ENCODE data around the gene XK. TPM values are rescaled to one million over a fixed set of nuclear protein-coding genes. Genes with fewer than 3 reads are reported as not detected.

The XK gene
- total RNA-seq, 1 experiment from 2014 or later: 11.3 TPM

DNA sequence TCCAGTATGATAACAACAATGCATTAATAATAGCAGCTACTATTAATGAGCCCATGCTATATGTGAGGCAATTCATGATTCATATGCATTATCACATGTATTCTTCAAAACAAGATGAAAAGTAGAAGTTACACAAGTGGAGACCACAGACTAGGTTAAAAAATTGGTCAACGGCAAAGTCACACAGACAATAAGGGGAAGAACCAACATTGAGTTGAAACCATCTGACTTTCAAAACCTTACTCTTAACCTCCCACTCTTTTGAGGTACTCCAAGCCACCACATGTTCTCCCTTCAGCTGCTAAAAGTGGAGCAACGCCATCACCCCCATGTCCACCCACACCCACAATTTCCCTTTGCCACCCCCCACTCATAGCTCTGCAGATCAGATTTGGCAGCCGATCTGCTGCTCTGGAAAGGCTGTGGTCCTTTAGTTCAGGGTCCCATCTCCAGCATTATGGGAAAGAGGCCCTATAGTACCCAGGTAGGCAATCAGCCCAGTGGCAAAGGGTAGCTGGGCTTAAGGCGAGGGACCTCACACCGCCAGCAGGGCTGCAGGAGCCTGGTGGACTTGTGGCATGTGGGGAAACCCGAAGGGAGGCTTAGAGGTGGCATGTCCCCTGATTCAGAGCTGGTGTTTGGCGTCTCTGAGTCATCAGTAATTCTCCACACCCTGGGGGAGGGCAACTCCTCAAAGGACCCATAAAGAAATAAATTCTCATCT lies 60.8 kb downstream of the XK start:
- peak; percentile 7 for DNase-seq

DNA sequence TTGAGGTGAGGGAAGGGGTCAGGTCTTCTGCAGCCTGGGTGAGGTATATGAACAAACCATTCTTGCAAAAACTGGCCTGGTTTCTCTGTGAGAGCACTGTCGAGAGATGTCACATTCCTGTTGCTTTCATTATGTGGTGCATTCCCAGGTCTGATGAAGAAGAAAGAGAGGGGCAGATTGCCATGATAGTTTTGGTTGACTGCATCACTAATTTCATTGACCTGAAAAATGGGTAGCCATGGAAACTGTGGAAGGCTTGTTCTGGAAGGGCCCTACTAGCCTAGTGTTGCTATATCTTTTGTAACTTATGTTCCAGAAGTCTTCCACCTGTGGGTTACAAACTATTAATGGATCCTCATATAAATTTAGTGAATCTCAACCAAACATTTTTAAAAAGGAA lies 61.4 kb downstream of the XK start:
- no TSS peak for BruUV-seq (replicated peaks)
- Mint-ChIP-seq H3K4me1 (ENCODE audit: low read depth, unreplicated experiment) (peaks cover 17% of the 10 kb centered on the region), H3K36me3 (ENCODE audit: insufficient read depth, unreplicated experiment) (peaks cover 6% of the 10 kb centered on the region), H3K27ac (ENCODE audit: unreplicated experiment) (no peak overlapping the region), H3K27me3 (ENCODE audit: unreplicated experiment) (no peaks in the 10 kb centered on the region), H3K9me3 (ENCODE audit: low read depth, unreplicated experiment) (no peaks in the 10 kb centered on the region), H3K4me3 (ENCODE audit: low read depth, unreplicated experiment) (no peak overlapping the region)
- CTCF ChIA-PET: interaction anchor here (2.3 kb wide), 1 partner anchor 78 kb away, joined by 23 read pairs; no protein-coding TSS in a partner anchor
- TF ChIP-seq, protein P1, sequence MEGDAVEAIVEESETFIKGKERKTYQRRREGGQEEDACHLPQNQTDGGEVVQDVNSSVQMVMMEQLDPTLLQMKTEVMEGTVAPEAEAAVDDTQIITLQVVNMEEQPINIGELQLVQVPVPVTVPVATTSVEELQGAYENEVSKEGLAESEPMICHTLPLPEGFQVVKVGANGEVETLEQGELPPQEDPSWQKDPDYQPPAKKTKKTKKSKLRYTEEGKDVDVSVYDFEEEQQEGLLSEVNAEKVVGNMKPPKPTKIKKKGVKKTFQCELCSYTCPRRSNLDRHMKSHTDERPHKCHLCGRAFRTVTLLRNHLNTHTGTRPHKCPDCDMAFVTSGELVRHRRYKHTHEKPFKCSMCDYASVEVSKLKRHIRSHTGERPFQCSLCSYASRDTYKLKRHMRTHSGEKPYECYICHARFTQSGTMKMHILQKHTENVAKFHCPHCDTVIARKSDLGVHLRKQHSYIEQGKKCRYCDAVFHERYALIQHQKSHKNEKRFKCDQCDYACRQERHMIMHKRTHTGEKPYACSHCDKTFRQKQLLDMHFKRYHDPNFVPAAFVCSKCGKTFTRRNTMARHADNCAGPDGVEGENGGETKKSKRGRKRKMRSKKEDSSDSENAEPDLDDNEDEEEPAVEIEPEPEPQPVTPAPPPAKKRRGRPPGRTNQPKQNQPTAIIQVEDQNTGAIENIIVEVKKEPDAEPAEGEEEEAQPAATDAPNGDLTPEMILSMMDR (IDR thresholded peaks at IDR 0.05; ENCODE audit: unreplicated experiment): no peak
- no peak for DNase-seq
- intact Hi-C loops (cut with micrococcal nuclease; ENCODE audit: unreplicated experiment): loop anchor here (5.0 kb wide), 1 partner anchor 160 kb away; no protein-coding TSS in a partner anchor

More for the DNA sequence above, 60.8 kb downstream of the XK start:
- Mint-ChIP-seq H3K4me1 (ENCODE audit: low read depth, unreplicated experiment) (peaks cover 17% of the 10 kb centered on the region), H3K27ac (ENCODE audit: unreplicated experiment) (no peak overlapping the region), H3K4me3 (ENCODE audit: low read depth, unreplicated experiment) (no peak overlapping the region), H3K27me3 (ENCODE audit: unreplicated experiment) (no peaks in the 10 kb centered on the region), H3K36me3 (ENCODE audit: insufficient read depth, unreplicated experiment) (peaks cover 6% of the 10 kb centered on the region), H3K9me3 (ENCODE audit: low read depth, unreplicated experiment) (no peaks in the 10 kb centered on the region)
- TF ChIP-seq, protein P1 (IDR thresholded peaks at IDR 0.05; ENCODE audit: unreplicated experiment): no peak
- intact Hi-C loops (cut with micrococcal nuclease; ENCODE audit: unreplicated experiment): loop anchor here (5.0 kb wide), 1 partner anchor 161 kb away; no protein-coding TSS in a partner anchor
- CTCF ChIA-PET: interaction anchor here (2.3 kb wide), 1 partner anchor 79 kb away, joined by 23 read pairs; no protein-coding TSS in a partner anchor
- no TSS peak for BruUV-seq (replicated peaks)

DNA sequence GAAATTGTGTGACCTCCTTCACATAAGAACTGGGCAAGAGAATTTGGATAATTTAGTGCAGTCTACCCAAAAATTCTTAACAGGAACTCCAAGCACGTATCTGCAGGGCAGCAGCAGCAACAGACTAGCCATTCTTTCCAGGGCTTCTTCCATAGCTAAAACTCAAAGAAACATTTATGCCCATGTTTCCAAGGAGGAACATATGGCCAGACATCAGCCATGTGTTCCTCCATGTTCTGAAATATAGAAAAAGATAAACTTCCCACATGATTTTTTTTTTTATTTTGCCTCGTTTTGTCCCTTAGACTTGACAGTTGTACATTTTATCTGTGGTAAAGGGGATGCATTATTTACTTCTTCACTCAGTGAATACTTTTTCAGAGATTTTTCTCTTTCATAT lies 66.7 kb downstream of the XK start:
- H3K36me3 Mint-ChIP-seq (ENCODE audit: insufficient read depth, unreplicated experiment): no peaks in the 10 kb centered on the region
- DNase-seq: no peak
- H3K9me3 Mint-ChIP-seq (ENCODE audit: low read depth, unreplicated experiment): no peaks in the 10 kb centered on the region
- H3K27ac Mint-ChIP-seq (ENCODE audit: unreplicated experiment): no peak overlapping the region
- BruUV-seq (replicated peaks): no TSS peak
- H3K4me3 Mint-ChIP-seq (ENCODE audit: low read depth, unreplicated experiment): no peak overlapping the region
- CTCF ChIA-PET: no interaction called here
- no peaks in the 10 kb centered on the region for H3K4me1 Mint-ChIP-seq (ENCODE audit: low read depth, unreplicated experiment)
- intact Hi-C loops (cut with micrococcal nuclease; ENCODE audit: unreplicated experiment): loop anchor here (5.0 kb wide), 1 partner anchor 170 kb away; no protein-coding TSS in a partner anchor
- TF ChIP-seq, protein P1 (IDR thresholded peaks at IDR 0.05; ENCODE audit: unreplicated experiment): no peak
- no peaks in the 10 kb centered on the region for H3K27me3 Mint-ChIP-seq (ENCODE audit: unreplicated experiment)

- no peak for DNase-seq
- BruUV-seq (replicated peaks): no TSS peak
- Mint-ChIP-seq H3K36me3 (ENCODE audit: insufficient read depth, unreplicated experiment) (no peaks in the 10 kb centered on the region), H3K27ac (ENCODE audit: unreplicated experiment) (no peak overlapping the region), H3K27me3 (ENCODE audit: unreplicated experiment) (no peaks in the 10 kb centered on the region), H3K9me3 (ENCODE audit: low read depth, unreplicated experiment) (no peaks in the 10 kb centered on the region), H3K4me1 (ENCODE audit: low read depth, unreplicated experiment) (no peaks in the 10 kb centered on the region), H3K4me3 (ENCODE audit: low read depth, unreplicated experiment) (no peak overlapping the region)
- CTCF ChIA-PET: no interaction called here
- intact Hi-C loops (cut with micrococcal nuclease; ENCODE audit: unreplicated experiment): loop anchor here (5.0 kb wide), 1 partner anchor 169 kb away; no protein-coding TSS in a partner anchor
- TF ChIP-seq, protein P1 (IDR thresholded peaks at IDR 0.05; ENCODE audit: unreplicated experiment): no peak
Measured at GRCh38 chrX:37752936-37753335, 67.3 kb downstream of the XK start.
